ENCODE results near the gene SH2D3C.

The SH2D3C gene

GRCh38 chr9:127741831-127742434 lies 36.5 kb downstream of the SH2D3C start:
- DNase-seq (ENCODE audit: low read depth in 2 of 2) = no peak

GRCh38 chr9:127739614-127740330 lies 38.7 kb downstream of the SH2D3C start:
- no peak for DNase-seq (ENCODE audit: low read depth in 2 of 2)

GRCh38 chr9:127738666-127739065 lies 39.8 kb downstream of the SH2D3C start:
- no peak for DNase-seq (ENCODE audit: low read depth in 2 of 2)

GRCh38 chr9:127735530-127736185 lies 42.8 kb downstream of the SH2D3C start:
- DNase-seq (ENCODE audit: low read depth in 2 of 2) = no peak

- DNase-seq (ENCODE audit: low read depth in 2 of 2) = peak; percentile 97
These were observed 43.5 kb downstream of the SH2D3C start, which contains the start of gene TOR2A for GRCh38 chr9:127734747-127735529. TOR2A (minus strand) TSS chr9:127735294; CDS start chr9:127735270, 24 bp downstream.

GRCh38 chr9:127734247-127734746 lies 44.2 kb downstream of the SH2D3C start:
- DNase-seq (ENCODE audit: low read depth in 2 of 2) = no peak

GRCh38 chr9:127733614-127734013 lies 44.9 kb downstream of the SH2D3C start:
- no peak for DNase-seq (ENCODE audit: low read depth in 2 of 2)

GRCh38 chr9:127732444-127732843 lies 46.0 kb downstream of the SH2D3C start:
- no peak for DNase-seq (ENCODE audit: low read depth in 2 of 2)

GRCh38 chr9:127731938-127732337 lies 46.5 kb downstream of the SH2D3C start:
- DNase-seq (ENCODE audit: low read depth in 2 of 2) = no peak

GRCh38 chr9:127730799-127731410 lies 47.6 kb downstream of the SH2D3C start:
- no peak for DNase-seq (ENCODE audit: low read depth in 2 of 2)

GRCh38 chr9:127730262-127730661 lies 48.2 kb downstream of the SH2D3C start:
- no peak for DNase-seq (ENCODE audit: low read depth in 2 of 2)

GRCh38 chr9:127729522-127730256 lies 48.8 kb downstream of the SH2D3C start:
- DNase-seq (ENCODE audit: low read depth in 2 of 2) = no peak

- no peak for DNase-seq (ENCODE audit: low read depth in 2 of 2)
These were observed 49.7 kb downstream of the SH2D3C start for GRCh38 chr9:127728808-127729207.

GRCh38 chr9:127726871-127727270 lies 51.6 kb downstream of the SH2D3C start:
- DNase-seq (ENCODE audit: low read depth in 2 of 2) = no peak

GRCh38 chr9:127724012-127724411 lies 54.5 kb downstream of the SH2D3C start:
- no peak for DNase-seq (ENCODE audit: low read depth in 2 of 2)

GRCh38 chr9:127723444-127723843 lies 55.0 kb downstream of the SH2D3C start:
- DNase-seq (ENCODE audit: low read depth in 2 of 2) = no peak

- DNase-seq (ENCODE audit: low read depth in 2 of 2) = no peak
These were observed 55.5 kb downstream of the SH2D3C start for GRCh38 chr9:127723013-127723412.

GRCh38 chr9:127722055-127722745 lies 56.3 kb downstream of the SH2D3C start:
- no peak for DNase-seq (ENCODE audit: low read depth in 2 of 2)

GRCh38 chr9:127721391-127721821 lies 57.1 kb downstream of the SH2D3C start:
- no peak for DNase-seq (ENCODE audit: low read depth in 2 of 2)

- no peak for DNase-seq (ENCODE audit: low read depth in 2 of 2)
These were observed 57.6 kb downstream of the SH2D3C start for GRCh38 chr9:127720865-127721227.
